Kidney glomerular epithelial cell (primary cell): ENCODE measurements around the gene ZNF592.
"Not testable (repeated sequence)": the region's sequence is repeated elsewhere in the genome, so short reads cannot be mapped to it uniquely, and the experiment has no call there.

Source experiments
- DNase-seq: peaks from one replicate; lab custom pipeline; 2025; lab: John Stamatoyannopoulos, UW

ZNF592 gene

GRCh38 chr15:84828086-84828908, 79.9 kb downstream of the ZNF592 start:
- no peak for DNase-seq

DNA sequence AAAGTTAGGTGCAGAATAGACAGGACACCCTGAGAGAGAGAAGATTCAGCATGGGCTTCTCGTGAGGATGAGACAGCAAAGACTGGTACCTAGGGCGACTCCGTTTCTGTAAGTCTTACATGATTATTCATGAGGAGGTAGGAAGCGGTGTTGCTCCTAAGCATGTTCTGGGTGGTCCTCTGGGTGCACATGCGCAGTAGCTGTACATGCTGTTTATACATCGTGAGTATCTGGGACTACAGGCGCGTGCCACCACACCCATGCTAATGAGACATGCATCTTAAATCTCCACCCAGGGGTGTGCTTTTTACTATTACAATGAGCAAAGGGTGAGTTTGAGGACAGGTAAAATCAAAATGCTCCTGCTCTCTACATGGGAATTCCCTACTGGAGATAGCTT, 81.0 kb downstream of the ZNF592 start:
- no peak for DNase-seq

- DNase-seq, result no peak
These were observed 81.6 kb downstream of the ZNF592 start for GRCh38 chr15:84830036-84830435.

GRCh38 chr15:84831028-84831427, 82.6 kb downstream of the ZNF592 start:
- DNase-seq, result no peak

DNA sequence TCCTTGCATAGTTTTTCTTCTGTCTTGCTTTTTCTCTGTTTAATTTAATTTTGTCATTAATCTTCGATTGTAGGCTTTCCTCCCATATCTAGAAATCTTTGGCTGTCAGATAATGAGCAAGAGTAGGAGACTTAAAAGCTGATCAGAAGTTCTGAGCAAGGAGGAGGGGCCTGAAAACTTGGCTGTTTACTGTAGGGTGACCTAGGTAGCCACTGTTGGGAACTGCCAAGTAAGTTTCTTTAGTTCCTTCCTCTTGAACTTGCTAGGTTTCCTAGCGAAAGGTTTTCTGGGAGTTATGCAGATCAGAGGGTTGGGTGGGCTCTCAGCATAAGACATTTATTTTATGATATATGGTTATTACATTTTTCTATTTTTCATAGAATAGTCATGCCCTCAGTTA, 83.2 kb downstream of the ZNF592 start:
- DNase-seq, result no peak

DNA sequence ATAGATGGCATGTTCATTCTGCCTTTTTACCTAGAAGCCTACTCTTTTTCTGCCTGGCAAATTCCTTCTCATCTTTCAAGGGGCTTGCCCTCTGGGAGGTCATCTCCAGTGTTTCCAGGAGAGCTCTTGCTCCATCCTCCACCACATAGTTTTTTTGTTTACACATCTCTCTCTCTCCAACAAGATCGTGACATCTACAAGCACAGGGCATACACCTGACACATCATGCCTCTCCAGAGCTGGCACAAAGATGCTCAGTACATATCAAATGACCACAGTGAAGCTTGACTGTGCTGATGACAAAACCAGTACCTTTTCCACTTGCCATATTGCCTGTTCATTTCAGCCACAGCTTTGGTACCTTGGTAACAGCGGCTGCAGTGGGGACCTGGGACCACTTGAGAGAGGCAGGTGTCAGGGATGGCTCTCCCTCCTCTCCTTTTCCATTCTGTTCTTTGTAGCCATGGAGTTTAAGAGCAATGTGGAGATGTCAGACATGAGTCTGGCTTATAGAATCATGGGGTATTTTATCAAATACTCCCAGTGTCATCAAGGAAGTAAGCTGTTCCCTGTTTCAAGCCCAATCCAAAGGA, 84.2 kb downstream of the ZNF592 start:
- DNase-seq, result no peak

GRCh38 chr15:84833447-84834228, 85.2 kb downstream of the ZNF592 start:
- DNase-seq, result peak; percentile 21

- DNase-seq, result no peak
These were observed 86.0 kb downstream of the ZNF592 start for GRCh38 chr15:84834229-84834955.

DNA sequence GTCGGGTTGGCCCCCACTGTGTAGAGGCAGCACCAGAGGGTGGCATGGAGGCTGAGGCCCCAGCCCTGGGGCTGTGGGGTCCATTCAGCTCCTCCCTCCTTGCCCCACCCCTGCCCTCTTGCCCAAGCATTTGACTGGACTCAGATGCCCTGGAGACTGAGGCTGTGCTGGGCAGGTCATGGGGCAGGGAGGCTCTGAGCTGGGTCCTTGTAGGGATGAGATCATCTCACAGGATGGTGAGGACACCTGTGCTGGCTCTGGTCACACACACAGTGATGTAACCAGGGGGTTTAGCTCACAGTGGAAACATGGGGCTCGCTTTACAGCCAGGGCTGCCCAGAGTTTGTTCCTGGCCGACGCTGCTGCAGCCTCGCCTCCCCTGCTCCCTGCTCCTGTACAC, 86.6 kb downstream of the ZNF592 start:
- no peak for DNase-seq

- no peak for DNase-seq
These were observed 87.4 kb downstream of the ZNF592 start for GRCh38 chr15:84835661-84836337.

DNA sequence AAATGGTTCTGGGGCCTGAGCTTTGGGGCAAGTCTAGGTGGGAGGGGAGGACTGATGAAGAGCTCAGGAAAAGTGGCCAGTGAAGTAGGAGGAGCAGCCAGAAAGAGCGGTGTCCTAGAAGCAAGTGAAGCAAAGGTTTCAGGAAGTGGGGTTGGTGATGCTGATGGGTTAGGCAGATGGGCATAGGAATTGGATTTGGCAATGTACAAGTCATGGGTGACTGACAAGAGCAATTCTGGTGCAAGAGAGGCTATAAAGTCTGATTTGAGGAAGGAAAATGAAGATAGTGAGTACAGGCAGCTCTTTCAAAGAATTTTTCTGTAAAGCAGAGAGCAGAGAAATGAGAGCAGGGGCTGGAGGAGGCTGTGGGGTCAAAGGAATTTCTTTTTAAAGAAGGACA, 88.5 kb downstream of the ZNF592 start:
- no peak for DNase-seq

DNA sequence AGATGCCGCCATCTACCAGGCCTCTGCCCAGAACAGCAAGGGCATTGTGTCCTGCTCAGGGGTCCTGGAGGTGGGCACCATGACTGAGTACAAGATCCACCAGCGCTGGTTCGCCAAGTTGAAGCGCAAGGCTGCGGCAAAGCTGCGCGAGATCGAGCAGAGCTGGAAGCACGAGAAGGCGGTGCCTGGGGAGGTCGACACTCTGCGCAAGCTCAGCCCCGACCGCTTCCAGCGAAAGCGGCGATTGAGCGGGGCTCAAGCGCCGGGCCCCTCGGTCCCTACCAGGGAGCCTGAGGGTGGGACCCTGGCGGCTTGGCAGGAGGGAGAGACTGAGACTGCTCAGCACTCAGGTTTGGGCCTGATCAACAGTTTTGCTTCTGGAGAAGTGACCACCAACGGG, 91.3 kb downstream of the ZNF592 start:
- DNase-seq, result no peak

- DNase-seq, result no peak
These were observed 91.9 kb downstream of the ZNF592 start for GRCh38 chr15:84840255-84840654.

- DNase-seq, result peak; percentile 15
These were observed 92.5 kb downstream of the ZNF592 start for GRCh38 chr15:84840741-84841429.

DNA sequence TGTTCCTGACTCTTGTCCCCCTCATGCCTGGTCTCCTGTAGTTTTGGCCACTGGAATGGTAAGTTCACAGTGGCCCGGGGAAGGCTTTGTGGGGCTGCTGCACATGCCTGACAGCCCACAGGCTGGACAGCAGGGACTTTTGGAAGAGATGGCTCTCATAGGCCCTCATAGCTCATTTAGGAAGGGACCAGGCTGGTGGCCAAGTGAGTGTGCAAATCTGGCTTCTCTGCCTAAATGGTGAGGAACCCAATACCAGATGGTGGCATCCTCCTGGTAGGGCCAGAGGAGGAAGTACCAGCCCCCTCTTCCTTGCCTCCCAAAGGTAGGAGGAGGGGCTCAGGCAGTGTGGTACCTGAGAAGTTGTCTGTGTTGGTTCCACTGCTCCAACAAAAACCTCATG, 94.4 kb downstream of the ZNF592 start:
- DNase-seq, result no peak

- no peak for DNase-seq
These were observed 96.6 kb downstream of the ZNF592 start for GRCh38 chr15:84844964-84845363.

GRCh38 chr15:84845631-84846030, 97.2 kb downstream of the ZNF592 start:
- DNase-seq, result not testable (repeated sequence)

- no peak for DNase-seq
These were observed 97.9 kb downstream of the ZNF592 start for GRCh38 chr15:84846269-84846668.

GRCh38 chr15:84847382-84847781, 99.0 kb downstream of the ZNF592 start:
- no peak for DNase-seq

DNA sequence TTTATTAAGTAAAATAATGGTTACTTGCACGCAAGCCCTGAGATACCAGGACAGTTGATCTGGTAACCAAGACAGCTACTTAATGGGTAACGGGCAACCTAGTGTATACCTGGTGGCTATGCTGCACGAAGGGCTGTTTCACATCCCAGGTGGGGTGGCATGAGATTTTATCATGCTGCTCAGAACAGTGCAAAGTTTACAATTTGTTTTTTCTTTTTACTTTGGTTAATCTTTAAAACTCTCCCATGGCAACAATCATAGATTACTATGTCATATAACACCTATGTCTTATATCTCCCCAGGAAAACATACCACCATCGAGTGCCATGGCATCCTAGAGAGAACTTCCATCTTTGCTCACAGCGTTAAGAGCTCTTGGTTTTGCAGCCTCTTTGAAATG, 103.8 kb downstream of the ZNF592 start:
- no peak for DNase-seq

DNA sequence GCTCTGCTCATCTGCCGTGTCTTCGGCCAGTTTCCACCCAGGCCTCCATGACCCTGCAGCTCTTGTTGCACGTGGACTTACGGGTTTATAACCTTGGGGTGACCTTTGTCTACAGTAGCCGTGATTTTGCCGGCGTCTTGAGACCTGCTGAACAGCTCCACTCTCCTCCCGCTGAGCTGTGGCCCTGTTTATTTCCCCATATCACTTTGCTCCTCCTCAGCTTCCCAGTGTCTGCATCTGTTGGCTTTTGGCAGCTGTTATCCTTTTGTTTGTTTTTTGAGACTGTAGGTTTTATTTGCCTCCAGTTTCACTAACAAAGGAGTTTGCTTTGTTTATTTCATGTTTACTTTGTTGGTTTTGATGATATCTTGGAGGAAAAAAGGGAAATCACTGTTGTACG, 106.7 kb downstream of the ZNF592 start:
- DNase-seq, result no peak
